Measurements from ENCODE around the gene PMAIP1.
"Not testable (repeated sequence)": the region's sequence is repeated elsewhere in the genome, so short reads cannot be mapped to it uniquely, and the experiment has no call there.

PMAIP1 gene

GRCh38 chr18:59899298-59900221, at the start of gene PMAIP1:
Gene PMAIP1, plus strand, starts transcription at chr18:59899996. Its CDS starts 182 bp downstream, at chr18:59900178.
- Histone ChIP-seq H3K4me1 (ENCODE audit: low read depth, poor library complexity, severe bottlenecking) (peaks cover 50% of the 10 kb centered on the region), H3K4me3 (IDR thresholded peaks at IDR 0.05; ENCODE audit: insufficient read depth, low read depth, low read length) (peak within 1 kb of the TSS; percentile 71), H3K79me2 (ENCODE audit: insufficient read depth, low read depth) (peaks cover 30% of the 10 kb centered on the region), H3K27ac (peak within 1 kb of the TSS; percentile 67), H2AFZ (ENCODE audit: low read depth) (peak within 1 kb of the TSS; percentile 93), H3K36me3 (ENCODE audit: insufficient read depth) (peaks cover 3% of the 10 kb centered on the region; the same call in 1 of the 2 replicates), H3K27me3 (ENCODE audit: insufficient read depth, low read depth) (no peaks in the 10 kb centered on the region), H3K9ac (peak within 1 kb of the TSS; percentile 70), H3K4me2 (peak within 1 kb of the TSS; percentile 95), H4K20me1 (ENCODE audit: insufficient read depth) (peaks cover 4% of the 10 kb centered on the region; the same call in 1 of the 2 replicates)
- TF ChIP-seq CTCF (conservative IDR thresholded peaks at IDR 0.05; ENCODE audit: low read depth, low read length), result no peak

GRCh38 chr18:59851784-59852399, 47.9 kb upstream of the PMAIP1 start:
- Histone ChIP-seq H4K20me1 (ENCODE audit: insufficient read depth) (no peaks in the 10 kb centered on the region), H3K4me1 (ENCODE audit: low read depth, poor library complexity, severe bottlenecking) (peaks cover 17% of the 10 kb centered on the region), H3K36me3 (ENCODE audit: insufficient read depth) (no peaks in the 10 kb centered on the region), H3K27me3 (ENCODE audit: insufficient read depth, low read depth) (no peaks in the 10 kb centered on the region), H3K4me2 (no peak overlapping the region), H2AFZ (ENCODE audit: low read depth) (no peak overlapping the region), H3K9ac (no peak overlapping the region), H3K4me3 (IDR thresholded peaks at IDR 0.05; ENCODE audit: insufficient read depth, low read depth, low read length) (no peak overlapping the region), H3K79me2 (ENCODE audit: insufficient read depth, low read depth) (no peaks in the 10 kb centered on the region), H3K27ac (no peak overlapping the region)
- TF ChIP-seq CTCF (conservative IDR thresholded peaks at IDR 0.05; ENCODE audit: low read depth, low read length), result no peak

- no peak overlapping the region for H2AFZ ChIP-seq (ENCODE audit: low read depth)
- no peak overlapping the region for H3K4me2 ChIP-seq
- no peaks in the 10 kb centered on the region for H3K79me2 ChIP-seq (ENCODE audit: insufficient read depth, low read depth)
- H3K27ac ChIP-seq, result no peak overlapping the region
- no peak overlapping the region for H3K4me3 ChIP-seq (IDR thresholded peaks at IDR 0.05; ENCODE audit: insufficient read depth, low read depth, low read length)
- H3K36me3 ChIP-seq (ENCODE audit: insufficient read depth), result no peaks in the 10 kb centered on the region
- TF ChIP-seq CTCF (conservative IDR thresholded peaks at IDR 0.05; ENCODE audit: low read depth, low read length), result no peak
- H3K9ac ChIP-seq, result no peak overlapping the region
- peaks cover 10% of the 10 kb centered on the region for H3K4me1 ChIP-seq (ENCODE audit: low read depth, poor library complexity, severe bottlenecking)
- no peaks in the 10 kb centered on the region for H4K20me1 ChIP-seq (ENCODE audit: insufficient read depth)
- no peaks in the 10 kb centered on the region for H3K27me3 ChIP-seq (ENCODE audit: insufficient read depth, low read depth)
These were observed 47.2 kb upstream of the PMAIP1 start for GRCh38 chr18:59852548-59852947.

GRCh38 chr18:59853380-59853779, 46.4 kb upstream of the PMAIP1 start:
- Histone ChIP-seq H4K20me1 (ENCODE audit: insufficient read depth) (no peaks in the 10 kb centered on the region), H3K27ac (no peak overlapping the region), H2AFZ (ENCODE audit: low read depth) (no peak overlapping the region), H3K4me2 (no peak overlapping the region), H3K79me2 (ENCODE audit: insufficient read depth, low read depth) (no peaks in the 10 kb centered on the region), H3K36me3 (ENCODE audit: insufficient read depth) (no peaks in the 10 kb centered on the region), H3K4me1 (ENCODE audit: low read depth, poor library complexity, severe bottlenecking) (peaks cover 2% of the 10 kb centered on the region), H3K4me3 (IDR thresholded peaks at IDR 0.05; ENCODE audit: insufficient read depth, low read depth, low read length) (no peak overlapping the region), H3K27me3 (ENCODE audit: insufficient read depth, low read depth) (no peaks in the 10 kb centered on the region), H3K9ac (no peak overlapping the region)
- TF ChIP-seq CTCF (conservative IDR thresholded peaks at IDR 0.05; ENCODE audit: low read depth, low read length), result no peak

GRCh38 chr18:59853988-59854387, 45.8 kb upstream of the PMAIP1 start:
- H3K79me2 ChIP-seq (ENCODE audit: insufficient read depth, low read depth); H4K20me1 ChIP-seq (ENCODE audit: insufficient read depth); H3K4me2 ChIP-seq; H3K36me3 ChIP-seq (ENCODE audit: insufficient read depth); H3K9ac ChIP-seq; H2AFZ ChIP-seq (ENCODE audit: low read depth); H3K27ac ChIP-seq; H3K27me3 ChIP-seq (ENCODE audit: insufficient read depth, low read depth); H3K4me3 ChIP-seq (IDR thresholded peaks at IDR 0.05; ENCODE audit: insufficient read depth, low read depth, low read length); H3K4me1 ChIP-seq (ENCODE audit: low read depth, poor library complexity, severe bottlenecking): not testable (repeated sequence)
